RWPE2 (cell line): Measurements from ENCODE around the gene TAF3.

Experiments used
- ATAC-seq: fragments of 200-7000 bp; cut with Tn5 transposase; 3 replicates; pipeline ENCODE4 v1.9.1; 2021; ENCODE audit warnings: low read depth
- DNase-seq: peaks from one replicate; pipeline ENCODE4 v3.0.0-alpha.2; 2020; ENCODE audit warnings: low spot score
- H3K27ac ChIP-seq: fragments of 450-650 bp; 2 replicates; pipeline ENCODE4 v1.5.1; 2017; ENCODE audit warnings: mild to moderate bottlenecking; ENCODE audit not compliant: poor library complexity, severe bottlenecking
- H3K27me3 ChIP-seq: fragments of 250-450 bp; sonication (Bioruptor Pico); 2 replicates; pipeline ENCODE4 v1.5.1; 2021; ENCODE audit warnings: mild to moderate bottlenecking, moderate library complexity; ENCODE audit not compliant: insufficient read depth, poor library complexity, severe bottlenecking
- H3K36me3 ChIP-seq: fragments of 250-450 bp; sonication (Bioruptor Pico); 2 replicates; pipeline ENCODE4 v1.5.1; 2020; ENCODE audit warnings: low read depth, mild to moderate bottlenecking, moderate library complexity
- H3K4me1 ChIP-seq: fragments of 250-450 bp; sonication (Bioruptor Pico); 2 replicates; pipeline ENCODE4 v1.5.1; 2021; ENCODE audit warnings: mild to moderate bottlenecking, moderate library complexity; ENCODE audit not compliant: insufficient read depth, poor library complexity, severe bottlenecking
- H3K4me3 ChIP-seq: fragments of 250-450 bp; sonication (Bioruptor Pico); 2 replicates; pipeline ENCODE4 v1.5.1; 2021; ENCODE audit warnings: mild to moderate bottlenecking, moderate library complexity; ENCODE audit not compliant: severe bottlenecking
- H3K9me3 ChIP-seq: fragments of 250-450 bp; sonication (Bioruptor Pico); 2 replicates; pipeline ENCODE4 v1.5.1; 2021; ENCODE audit warnings: mild to moderate bottlenecking, moderate library complexity; ENCODE audit not compliant: severe bottlenecking
- CTCF ChIP-seq: fragments of 450-650 bp; IDR thresholded peaks from one replicate; pipeline ENCODE4 v1.5.1; 2017; ENCODE audit warnings: mild to moderate bottlenecking, moderate library complexity; ENCODE audit not compliant: poor library complexity, severe bottlenecking

TAF3 gene

GRCh38 chr10:7895699-7896090 is 77.4 kb downstream of the TAF3 start:
- H3K4me1 ChIP-seq: no peaks in the 10 kb centered on the region
- no peaks in the 10 kb centered on the region for H3K27me3 ChIP-seq
- DNase-seq (no peak), ATAC-seq (no peak)
- H3K9me3 ChIP-seq: no peaks in the 10 kb centered on the region
- H3K27ac ChIP-seq: no peak overlapping the region
- H3K4me3 ChIP-seq: no peak overlapping the region
- no peaks in the 10 kb centered on the region; the same call in 1 of the 2 replicates for H3K36me3 ChIP-seq
- TF ChIP-seq CTCF: no peak

DNA sequence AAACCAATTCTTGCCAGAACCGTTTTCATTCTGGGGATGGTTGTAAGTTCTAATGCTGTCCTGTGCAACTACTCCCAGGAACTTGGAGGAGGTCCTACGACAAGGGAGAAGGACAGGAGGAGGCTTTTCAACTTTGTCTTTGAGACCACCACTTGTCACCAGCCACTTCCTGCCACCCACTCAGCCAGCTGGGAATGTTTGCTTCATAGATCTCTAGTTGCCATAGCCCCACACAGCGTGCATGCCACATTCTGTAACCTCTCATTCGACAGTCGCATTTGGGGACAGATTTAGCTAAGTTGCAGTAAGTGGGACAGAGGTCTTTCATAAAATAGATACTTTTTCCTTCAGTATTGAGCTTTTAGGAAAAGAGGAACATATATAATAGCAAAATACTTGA is 78.0 kb downstream of the TAF3 start:
- Histone ChIP-seq H3K36me3 (no peaks in the 10 kb centered on the region; the same call in 1 of the 2 replicates), H3K4me1 (no peaks in the 10 kb centered on the region), H3K9me3 (no peaks in the 10 kb centered on the region), H3K4me3 (no peak overlapping the region), H3K27me3 (no peaks in the 10 kb centered on the region), H3K27ac (no peak overlapping the region)
- TF ChIP-seq CTCF: no peak
- no peak for ATAC-seq
- DNase-seq: no peak

DNA sequence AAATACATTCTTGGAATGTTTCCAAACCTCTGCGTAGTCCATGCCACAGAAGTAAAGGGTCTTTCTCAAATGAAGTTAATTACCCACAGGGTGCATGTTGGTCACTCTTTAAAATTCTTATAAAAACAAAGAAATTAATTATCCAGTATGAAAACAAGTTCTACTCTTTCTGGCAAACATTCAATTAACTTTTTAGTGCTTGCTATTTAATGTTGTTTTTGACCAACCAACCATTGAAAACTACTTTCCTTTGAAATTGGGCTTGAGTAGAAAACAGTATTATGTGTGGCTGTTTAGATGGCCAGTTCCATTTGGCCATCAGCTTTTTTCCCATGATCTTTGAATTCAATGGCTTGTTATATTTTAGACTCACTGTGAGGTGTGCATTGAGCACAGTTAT is 83.0 kb downstream of the TAF3 start:
- Histone ChIP-seq H3K4me3 (no peak overlapping the region), H3K36me3 (no peaks in the 10 kb centered on the region; the same call in 1 of the 2 replicates), H3K4me1 (no peaks in the 10 kb centered on the region), H3K27me3 (no peaks in the 10 kb centered on the region), H3K27ac (no peak overlapping the region), H3K9me3 (no peaks in the 10 kb centered on the region)
- DNase-seq (no peak), ATAC-seq (no peak)
- no peak for TF ChIP-seq CTCF

GRCh38 chr10:7902413-7902812 is 84.1 kb downstream of the TAF3 start:
- Histone ChIP-seq H3K27ac (no peak overlapping the region), H3K9me3 (no peaks in the 10 kb centered on the region), H3K4me3 (no peak overlapping the region), H3K36me3 (no peaks in the 10 kb centered on the region), H3K27me3 (no peaks in the 10 kb centered on the region), H3K4me1 (no peaks in the 10 kb centered on the region)
- ATAC-seq (no peak), DNase-seq (no peak)
- no peak for TF ChIP-seq CTCF

DNA sequence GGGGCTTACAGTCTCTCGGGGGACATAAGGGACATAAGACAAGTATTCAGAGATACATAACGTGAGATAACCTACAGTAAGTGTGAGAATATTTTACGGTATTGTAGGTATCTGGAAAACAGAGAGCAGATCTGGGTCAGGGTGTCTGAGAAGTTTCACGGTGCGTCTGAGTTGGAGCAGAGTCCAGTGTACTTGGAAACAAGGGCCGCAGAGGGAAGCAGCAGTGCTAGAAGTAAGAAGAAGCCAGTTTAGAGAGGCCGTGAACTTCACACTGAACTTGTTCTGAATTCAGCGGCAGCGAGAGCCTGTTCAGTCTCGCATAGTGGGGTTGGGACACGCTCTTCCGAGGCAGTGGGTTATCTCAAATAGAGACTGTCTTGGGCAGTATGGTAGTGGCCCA is 85.5 kb downstream of the TAF3 start:
- no peak overlapping the region for H3K4me3 ChIP-seq
- no peaks in the 10 kb centered on the region for H3K36me3 ChIP-seq
- H3K27ac ChIP-seq: no peak overlapping the region
- TF ChIP-seq CTCF: no peak
- no peaks in the 10 kb centered on the region for H3K9me3 ChIP-seq
- no peak for ATAC-seq
- no peak for DNase-seq
- H3K4me1 ChIP-seq: no peaks in the 10 kb centered on the region
- H3K27me3 ChIP-seq: no peaks in the 10 kb centered on the region
